GM21515 (cell line): ENCODE data around the gene MBD5.

Source experiments
- ATAC-seq: cut with Tn5 transposase; IDR thresholded peaks from one replicate; pipeline ENCODE4 v1.9.1; 2021; ENCODE audit not compliant: unreplicated experiment

MBD5 gene

DNA sequence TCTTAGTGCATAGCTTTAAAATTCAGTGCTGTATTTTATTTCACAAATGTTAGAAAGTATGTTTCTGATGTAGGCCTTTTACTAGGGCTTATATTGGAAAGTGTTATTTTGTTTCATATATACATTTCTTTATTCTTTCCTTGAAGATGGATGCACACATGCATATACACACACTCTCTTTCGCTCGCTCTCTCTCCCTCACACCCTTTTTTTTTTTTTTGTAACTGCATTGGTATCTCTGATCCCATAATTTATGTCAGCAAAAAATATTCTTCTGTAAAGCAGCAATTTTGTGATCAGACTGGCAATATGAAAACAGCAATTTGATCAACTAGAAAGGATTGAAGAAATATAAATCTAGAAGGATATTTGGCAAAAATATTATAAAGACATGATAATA is 2.0 kb downstream of the MBD5 start:
- ATAC-seq = no peak

DNA sequence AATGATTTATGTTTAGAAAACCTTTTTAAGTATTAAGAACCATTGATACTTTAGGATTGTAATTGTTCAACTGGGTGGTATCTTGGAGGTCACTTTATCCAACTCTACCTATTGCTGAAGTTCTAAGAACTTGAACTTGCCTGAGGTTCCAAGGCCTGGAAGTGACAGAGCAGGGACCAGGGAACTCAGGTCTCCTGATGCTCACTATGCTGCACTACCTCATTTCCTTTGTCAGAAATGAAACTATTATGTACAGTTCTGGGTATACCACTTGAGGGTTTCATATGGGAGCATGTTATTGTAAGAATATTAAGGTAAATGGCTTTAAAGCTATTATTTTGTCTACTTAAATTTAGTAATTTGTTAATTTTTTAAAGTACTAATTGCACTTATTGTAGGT is 3.0 kb downstream of the MBD5 start:
- peak; percentile 34 for ATAC-seq

DNA sequence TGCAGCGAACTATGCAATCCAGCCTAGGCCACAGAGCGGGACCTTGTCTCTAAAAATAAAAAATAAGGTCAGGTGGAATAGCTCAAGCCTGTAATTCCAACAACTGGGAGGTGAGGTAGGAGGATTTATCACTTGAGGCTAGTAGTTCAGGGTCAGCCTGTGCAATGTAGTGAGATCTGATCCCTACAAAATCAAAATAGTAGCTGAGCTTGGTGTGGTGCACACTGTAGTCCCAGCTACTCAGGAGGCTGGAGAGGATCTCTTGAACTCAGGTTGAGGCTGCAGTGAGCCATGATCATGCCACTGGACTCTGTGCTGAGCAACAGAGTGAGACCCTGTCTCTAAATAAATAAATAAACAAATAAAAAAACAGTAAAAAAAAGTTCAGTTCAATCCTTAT is 5.7 kb downstream of the MBD5 start:
- no peak for ATAC-seq

DNA sequence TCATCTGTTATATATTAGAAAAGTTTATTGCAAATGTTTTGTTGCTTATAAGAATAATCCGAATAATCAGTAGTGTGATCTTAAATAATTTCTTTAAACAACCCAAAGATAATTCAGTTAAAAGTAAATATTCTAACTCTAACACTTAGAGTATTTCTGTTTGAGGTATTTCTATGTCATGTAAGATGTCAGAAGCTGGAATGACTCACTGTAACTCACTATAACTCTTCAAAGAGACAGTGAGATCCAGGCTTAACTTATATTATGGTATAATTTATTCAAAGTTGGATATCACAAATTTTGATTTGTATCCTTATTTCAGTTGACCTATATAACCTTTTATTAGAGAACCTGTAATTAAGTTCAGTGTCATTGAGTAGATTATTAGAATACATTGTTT is 6.9 kb downstream of the MBD5 start:
- no peak for ATAC-seq

DNA sequence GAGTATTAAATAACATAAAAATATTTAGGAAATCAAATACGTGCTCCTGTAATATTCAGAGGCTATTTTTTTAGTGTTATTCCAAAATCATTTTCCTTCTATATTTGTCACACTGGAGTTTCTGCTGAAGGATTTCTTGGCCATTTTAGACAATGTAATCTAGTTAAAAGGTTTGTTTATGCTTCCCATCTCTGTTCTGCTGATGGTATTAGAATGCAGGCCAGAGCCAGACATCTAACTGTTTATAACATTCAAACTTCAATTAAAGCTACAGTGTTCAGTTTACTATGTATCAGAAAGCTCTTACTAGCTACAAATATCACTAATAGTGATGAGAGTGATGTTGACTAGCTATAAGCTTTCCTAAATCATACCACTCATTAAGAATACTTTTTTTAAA is 7.9 kb downstream of the MBD5 start:
- ATAC-seq = no peak

DNA sequence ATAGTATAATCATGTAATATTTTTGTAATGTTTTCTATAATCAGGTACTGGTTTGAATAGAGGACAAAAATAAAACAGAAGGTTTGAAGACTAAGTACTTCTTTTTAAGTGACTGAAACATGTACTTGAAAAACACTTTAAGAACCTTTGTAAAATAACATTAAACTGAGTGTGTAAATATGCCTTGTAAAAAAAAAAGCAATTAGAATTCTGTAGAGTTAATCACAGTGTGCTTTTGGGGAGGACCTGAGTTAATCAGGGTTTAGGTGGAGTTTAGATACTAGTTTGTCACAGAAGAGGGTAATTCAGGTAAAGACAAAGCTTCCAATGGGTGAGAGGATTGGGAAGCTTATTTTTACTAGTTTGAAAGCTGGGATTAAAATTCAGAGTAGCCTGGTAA is 10.3 kb downstream of the MBD5 start:
- no peak for ATAC-seq

DNA sequence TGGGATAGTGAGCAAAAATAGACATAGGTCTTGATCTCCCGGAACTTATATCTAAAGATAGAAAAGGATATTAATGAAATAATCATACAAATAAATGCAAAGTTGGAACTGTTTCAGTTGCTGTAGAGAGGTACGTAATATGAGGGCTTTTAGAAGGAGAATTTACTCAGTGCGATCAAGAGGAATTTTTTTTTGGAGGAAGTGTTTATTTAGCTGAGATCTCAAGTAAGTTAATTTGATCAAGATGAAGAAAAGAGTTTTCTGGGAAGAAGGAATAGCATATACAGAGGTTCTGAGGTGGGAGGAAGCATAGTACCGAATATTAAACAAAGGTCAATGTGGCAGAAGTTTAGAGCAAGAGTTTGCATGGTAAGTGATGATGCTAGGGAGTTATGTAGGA is 11.3 kb downstream of the MBD5 start:
- no peak for ATAC-seq

DNA sequence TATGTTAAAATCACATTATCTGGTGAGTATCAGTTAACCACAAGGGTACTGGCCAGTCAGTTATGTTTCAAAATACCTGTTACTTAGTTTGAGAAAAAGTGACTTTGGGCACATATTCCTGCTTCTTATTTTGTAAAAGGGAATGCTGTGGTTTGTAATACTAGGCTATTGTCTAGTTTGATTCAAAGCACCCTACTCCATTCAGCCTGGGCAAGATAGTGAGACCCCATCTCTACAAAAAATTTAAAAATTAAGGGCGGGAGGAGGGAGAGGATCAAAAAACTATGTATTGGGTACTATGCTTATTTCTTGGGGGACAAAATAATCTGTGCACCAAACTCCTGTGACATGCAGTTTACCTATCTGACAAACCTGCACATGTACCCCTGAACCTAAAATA is 18.9 kb downstream of the MBD5 start:
- no peak for ATAC-seq

DNA sequence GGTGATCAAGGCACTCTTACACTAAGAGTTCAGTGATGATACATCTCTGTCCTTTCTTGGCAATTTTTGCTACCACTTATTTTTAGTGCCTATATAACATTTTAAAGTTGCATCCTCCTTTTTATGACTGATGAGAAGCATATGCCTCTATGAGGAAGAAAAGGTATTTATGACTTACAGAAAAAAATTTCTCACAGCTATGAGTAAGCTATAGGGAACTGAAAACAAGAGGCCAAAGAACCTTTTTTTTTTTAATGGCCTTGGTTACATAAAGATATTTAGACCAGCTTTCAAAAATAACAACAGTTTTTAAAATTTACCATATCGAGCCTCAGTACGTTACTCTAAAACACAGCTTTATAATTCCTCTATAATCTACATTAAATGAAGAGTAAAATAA is 21.3 kb downstream of the MBD5 start:
- peak; percentile 85 for ATAC-seq

DNA sequence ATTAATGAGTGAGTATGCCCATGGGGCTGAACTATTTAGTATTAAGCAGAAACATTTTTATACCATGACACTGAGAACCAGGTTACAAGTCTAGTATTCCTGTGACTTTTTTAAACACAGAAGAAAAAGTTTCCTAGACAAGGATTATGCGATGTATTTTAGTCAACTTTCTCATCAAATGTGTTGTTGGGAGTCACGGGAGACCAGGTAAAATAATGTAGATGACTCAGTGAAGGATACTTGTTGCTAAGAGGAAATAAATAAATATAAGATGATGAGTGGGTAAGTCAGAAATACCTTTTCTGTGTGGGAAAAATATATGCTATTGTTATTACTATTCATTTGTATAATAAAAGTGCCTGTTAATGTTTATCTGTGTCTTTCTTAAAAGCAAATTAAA is 23.4 kb downstream of the MBD5 start:
- no peak for ATAC-seq

DNA sequence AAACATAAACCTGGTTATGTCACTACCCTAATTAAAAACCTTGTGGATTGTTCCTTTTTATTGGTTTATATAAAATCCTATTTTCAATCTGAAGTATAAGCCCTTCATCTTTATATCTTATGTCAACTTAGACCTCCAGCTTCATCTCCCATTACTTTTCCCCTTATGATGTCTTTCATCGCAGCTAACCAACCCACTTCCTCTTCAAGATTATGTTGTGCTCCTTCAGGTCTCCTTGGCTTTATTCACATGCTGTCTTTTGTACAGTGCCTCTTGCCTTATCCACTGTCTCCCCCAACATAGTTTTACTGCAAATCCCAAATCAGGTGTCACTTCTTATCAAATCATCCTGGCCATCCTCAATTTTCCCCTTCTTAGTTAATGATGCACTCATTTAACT is 25.9 kb downstream of the MBD5 start:
- ATAC-seq = no peak

DNA sequence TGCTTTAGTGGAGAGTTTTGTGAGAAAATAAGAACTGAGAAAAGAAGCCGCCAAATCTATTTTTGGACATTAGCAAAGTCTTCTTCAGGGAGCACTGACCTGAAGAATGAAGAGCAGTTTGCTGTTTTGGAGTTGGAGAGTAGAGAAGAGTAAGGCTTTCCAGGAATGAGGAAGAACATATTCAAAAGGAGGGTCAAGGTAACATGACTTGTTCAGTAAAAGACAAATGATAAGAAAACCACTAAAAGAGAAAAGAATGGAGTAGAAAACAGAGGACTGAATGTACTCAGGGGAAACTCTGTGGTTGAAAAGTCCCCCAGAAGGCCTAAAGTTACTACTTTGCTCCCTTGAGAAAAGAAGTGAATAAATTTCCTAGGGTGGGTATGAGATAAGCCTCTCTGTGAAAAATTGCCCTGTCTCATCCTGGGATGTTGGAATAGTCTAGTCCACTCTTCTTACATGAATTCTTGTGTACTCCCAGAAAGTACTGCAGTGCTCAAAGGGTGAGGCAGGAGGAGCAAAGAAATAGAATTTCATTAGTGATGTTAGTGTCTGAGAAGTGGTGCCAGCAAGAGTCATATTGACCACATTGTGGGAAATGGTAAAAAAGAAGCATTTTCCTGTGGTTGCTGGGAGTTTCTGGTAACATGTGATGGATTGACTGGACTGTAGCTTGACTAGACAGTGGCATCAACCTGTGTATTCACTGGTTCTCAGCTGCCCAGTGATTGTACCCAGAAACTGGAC is 27.8 kb downstream of the MBD5 start:
- ATAC-seq = peak; percentile 51

DNA sequence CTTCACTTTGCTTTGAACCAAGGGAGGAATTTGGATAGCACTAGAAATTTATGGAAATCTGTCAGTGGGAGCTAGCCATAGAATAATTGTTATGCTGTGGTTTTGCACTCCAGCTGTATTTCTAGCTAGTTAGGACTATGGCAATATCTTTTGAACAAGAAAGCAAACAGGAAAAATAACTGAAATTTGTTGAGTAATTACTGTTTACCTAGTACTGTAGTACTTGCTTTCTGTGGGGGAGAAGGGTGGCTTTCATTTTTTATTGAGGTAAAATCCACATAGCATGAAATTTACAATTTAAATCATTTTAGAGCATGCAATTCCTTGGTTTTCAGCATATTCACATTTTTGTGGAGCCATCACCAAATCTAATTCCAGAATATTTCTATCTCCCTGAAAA is 28.4 kb downstream of the MBD5 start:
- no peak for ATAC-seq

DNA sequence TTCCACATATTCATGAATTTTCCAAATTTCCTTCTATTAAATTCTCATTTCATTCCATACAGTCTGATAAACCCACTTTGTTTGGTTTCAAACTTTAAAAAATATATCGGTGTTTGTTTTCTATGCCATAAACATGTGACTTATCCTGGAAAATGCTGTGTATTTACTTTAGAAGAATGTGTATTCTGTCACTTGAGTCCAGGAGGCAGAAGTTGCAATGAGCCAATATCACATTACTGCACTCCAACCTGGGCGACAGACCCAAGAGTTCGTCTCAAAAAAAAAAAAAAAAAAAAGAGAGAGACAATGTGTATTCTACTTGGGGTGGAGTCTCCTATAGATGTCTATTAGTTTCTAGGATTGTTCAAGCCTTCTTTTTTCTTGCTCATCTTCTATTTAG is 31.8 kb downstream of the MBD5 start:
- ATAC-seq = no peak

DNA sequence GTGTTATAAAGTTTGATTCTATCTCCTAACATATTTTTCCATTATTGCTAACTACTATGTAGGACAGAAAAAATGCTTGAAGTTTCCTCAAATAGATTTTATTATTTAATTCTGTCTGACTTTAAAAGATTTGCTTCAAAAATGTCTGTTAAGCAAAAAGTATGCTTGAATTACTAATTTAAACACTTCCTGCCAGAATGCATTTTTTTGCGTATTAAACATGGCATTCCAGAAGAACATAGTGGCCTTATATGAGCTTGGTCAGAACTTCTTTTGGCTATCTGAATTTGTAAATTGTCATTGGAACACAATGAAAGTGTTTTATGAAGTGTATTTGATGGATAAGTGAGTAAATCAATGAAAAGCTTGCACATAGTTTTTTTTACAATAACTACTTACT is 37.8 kb downstream of the MBD5 start:
- no peak for ATAC-seq

DNA sequence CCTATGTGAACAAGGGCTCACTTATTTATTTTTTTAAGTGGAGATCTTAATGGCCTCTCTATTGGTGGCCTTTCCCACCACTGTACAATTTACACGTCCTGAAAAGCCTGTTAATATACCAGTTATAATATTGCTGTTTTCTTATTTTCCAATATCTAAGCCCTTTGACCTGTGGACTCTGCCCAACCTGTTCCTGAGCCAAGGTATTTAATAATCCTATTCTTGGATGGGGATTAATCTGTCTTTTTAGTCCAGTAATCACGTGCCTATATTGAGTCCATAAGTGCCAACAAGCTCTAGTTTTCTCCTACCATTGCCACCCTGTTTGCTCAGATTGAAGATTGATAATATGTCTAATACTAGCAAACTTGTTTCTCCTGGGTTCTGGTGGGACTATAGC is 42.7 kb downstream of the MBD5 start:
- no peak for ATAC-seq

DNA sequence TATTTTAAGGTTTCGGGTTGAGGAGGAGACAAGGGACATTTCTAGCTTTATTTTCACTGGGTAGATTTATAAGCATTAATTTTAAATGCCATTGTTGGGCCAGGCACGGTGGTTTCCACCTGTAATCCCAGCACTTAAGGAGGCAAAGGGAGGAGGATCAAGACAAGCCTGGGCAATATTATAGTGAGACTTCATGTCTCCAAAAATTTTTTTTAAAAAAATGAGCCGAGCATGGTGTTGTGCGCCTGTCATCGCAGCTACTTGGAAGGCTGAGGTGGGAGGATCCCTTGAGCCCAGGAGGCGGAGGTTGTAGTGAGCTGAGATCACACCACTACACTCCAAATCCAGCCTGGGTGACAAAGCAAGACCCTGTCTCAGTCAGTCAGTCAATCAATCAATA is 45.0 kb downstream of the MBD5 start:
- ATAC-seq = no peak

DNA sequence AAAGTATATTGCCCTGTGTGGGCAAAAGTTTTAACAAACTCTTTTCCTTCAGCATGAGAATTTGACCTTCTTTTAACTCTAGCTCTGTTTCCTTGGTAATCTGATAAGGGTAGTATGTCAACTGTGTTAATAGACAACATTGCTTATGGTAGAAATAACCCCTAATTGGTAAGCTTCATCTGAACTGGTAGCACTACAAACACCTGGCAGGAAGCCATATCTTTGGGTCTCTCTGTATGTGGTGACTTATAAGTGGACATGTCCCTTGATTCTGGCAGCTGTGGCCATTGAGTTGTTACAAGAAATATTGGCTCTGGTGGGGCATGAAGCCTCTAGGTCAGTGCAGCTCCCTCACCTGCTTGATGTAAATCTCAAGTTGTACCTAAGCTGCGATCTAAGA is 46.9 kb downstream of the MBD5 start:
- ATAC-seq = no peak

DNA sequence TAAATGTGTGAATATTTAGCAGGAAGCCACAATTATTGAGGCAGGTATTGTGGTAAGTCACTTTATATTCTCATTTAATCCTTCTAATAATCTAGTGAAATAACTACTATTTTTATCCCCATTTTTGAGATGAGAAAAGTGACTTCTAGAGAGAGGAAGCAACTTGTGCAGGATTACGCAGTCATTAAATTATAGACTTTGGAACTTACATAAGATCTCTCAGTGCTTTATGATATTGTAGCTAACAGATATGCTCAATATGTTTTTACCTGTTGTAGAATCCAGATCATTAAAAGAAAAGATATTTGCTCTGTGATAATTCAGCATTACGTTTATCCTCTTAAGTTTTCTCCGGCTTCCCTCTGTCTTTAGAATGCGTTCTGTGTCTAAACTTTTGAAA is 50.5 kb downstream of the MBD5 start:
- no peak for ATAC-seq

DNA sequence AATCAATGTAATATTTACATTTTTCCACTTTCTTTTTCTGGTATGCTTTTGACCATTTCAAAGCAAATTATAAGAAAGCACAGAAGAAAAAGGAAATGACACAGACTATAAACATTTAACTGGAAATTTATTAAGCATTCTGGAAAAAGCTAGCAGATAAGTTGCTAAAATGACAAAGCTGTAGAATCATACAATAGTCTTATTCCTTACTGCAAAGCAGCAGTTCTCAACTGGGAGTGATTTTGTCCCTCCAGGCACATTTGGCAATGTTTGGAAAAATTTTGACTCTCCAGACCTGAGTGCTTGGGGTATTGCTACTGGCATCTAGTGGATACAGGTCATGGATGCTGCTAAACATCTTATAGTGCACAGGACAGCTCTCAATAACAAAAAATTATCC is 75.1 kb downstream of the MBD5 start:
- no peak for ATAC-seq

DNA sequence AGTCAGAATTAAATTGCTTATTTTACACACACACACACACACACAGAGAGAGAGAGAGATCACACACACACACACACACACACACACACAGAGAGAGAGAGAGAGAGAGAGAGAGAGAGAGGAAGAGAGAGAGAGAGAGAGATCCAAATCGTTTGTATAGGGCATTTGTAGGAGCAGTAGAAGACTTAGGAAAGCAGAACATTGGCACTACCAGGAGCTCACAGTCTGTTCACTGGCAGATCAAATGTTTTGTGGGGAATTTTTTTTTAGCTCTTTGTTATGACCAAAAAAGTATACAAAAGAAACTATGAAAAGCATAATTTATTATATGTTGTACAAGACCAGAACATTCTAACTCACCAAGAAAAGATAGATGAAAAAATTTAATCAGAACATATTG is 81.8 kb downstream of the MBD5 start:
- no peak for ATAC-seq

DNA sequence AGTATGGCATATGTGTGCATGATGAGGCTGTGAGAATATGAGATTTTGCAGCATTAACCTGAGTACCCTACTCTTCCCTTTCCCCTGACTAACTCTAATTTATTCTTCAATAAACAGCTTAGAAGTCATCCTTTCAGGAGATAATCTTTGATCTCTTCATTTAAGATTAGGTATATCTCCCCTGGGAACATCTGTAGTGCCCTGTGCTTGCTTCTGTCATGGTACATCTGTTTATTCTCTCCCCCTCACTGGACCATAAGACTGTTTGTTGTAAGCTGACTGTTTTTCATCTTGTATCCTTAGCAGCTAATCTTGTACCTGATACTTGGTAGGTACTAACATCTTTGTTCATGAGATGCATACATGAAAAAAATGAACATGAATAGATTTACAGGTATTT is 83.1 kb downstream of the MBD5 start:
- ATAC-seq = no peak

DNA sequence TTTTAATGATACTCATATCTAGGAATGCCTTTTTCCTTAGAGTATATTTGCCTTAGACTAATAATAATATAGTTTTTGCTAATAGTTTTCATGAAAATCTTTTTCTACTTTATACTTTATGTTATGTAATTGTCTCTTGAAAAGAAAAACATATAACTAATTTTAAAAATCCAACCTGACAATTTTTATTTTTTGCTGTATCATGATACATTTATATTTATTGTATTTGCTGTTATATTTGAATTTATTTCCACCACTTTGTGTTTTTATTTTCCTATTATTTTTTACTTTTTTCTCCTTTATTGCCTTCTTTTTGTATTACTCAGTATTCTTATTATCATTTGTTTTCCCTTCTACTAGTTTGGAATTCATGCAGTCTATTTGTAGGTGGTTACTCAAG is 85.4 kb downstream of the MBD5 start:
- ATAC-seq = no peak

DNA sequence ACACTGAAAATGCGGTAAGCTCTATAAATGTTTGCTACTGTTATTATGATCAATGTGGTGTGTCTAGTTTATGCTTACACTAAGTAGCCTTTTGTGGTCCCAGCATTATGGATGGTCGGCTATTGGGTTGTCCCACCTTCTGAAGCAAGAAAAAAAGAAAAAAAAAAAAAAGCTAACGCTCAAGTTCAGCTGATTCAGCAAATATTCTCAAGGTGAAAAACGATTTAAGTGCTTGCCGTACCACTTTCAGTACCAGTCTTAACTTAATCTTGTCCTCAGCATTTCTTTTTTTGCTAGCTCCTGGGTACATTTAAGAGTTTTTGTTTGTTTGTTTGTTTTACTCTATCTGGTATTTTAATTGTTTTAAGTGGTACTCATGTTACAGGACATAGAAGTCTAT is 87.5 kb downstream of the MBD5 start:
- ATAC-seq = no peak
